Anterior cingulate cortex (tissue), 58 donors: Measurements from ENCODE around the gene SPOCD1.

Source experiments
- DNase-seq, 58 donors: peaks; one replicate each; lab custom pipeline; 2025; lab: John Stamatoyannopoulos, UW

Gene SPOCD1

GRCh38 chr1:31789259-31790065 lies 26.4 kb downstream of the SPOCD1 start:
- DNase-seq: peak; percentile 41 to 97 (median 91)

GRCh38 chr1:31788825-31789256 lies 27.0 kb downstream of the SPOCD1 start:
- DNase-seq: peak in 11 of 58 donors; percentile 58 to 80 (median 74)

DNA sequence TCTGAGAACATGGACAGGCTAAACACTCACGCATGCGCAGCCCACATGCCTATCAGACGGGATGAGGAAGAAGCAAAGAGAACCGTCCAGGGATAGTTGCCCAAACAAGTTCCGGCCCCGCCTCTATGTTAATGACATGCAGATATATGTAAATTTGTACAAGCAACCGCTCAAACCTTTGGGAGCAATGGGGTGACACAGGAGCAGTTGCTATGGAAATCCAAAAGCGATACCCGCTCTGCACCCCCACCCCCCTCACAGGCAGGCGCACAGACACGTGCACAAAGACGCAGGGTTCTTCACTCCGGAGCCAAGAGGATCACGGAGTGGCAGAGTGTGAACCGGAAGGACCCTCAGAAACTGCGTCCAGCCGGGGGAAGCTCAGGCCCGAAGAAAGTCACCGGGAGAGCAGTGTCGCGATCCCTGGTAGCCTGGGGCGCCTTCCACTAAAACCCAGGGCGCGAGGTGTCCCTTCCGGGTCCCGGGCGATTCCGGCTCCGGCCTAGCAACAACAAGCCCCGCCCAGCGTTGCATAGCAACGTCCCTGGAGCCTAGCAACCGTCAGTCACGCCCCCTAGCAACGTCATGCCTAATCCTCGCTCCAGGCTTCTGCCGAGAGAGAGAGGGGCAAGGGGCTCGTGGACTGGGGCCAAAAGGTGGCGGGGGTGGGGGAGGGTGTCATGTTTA lies 27.5 kb downstream of the SPOCD1 start:
- peak; percentile 43 to 96 (median 90) for DNase-seq

- no peak for DNase-seq
Observed at GRCh38 chr1:31787786-31788137, 28.1 kb downstream of the SPOCD1 start.

GRCh38 chr1:31787261-31787660 lies 28.6 kb downstream of the SPOCD1 start:
- DNase-seq: no peak

DNA sequence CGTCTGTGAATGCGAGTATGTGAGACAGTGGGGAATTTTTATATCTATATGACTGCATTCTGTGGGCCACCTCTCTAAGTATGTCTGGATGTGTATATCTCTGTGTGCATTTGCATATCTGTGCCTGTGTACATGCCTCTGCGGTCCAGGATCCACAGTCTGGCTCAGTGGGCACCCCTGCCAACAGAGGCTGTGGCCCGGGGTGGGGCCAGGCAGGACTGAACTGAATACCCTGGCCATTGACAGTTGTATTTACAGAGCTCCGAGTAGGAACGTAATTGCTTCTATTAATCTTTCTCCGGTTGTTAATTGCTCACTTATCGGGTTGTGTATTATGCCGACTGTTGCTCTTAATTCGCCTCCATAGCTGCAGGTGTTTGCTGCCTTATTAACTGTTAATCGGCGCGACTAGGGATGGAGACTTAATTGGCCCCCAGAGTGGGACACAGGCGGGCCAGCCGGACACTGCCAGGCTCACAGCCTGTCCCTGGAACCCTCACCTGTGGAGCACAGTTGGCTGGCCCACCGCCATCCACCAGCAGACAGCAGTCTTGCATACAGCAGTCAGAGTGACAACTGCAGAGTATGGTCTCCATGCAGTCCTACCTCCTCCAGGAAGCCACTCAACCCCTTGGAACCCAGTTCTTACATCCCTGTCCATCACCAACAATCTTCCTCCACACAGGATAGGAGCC lies 29.3 kb downstream of the SPOCD1 start:
- no peak for DNase-seq

DNA sequence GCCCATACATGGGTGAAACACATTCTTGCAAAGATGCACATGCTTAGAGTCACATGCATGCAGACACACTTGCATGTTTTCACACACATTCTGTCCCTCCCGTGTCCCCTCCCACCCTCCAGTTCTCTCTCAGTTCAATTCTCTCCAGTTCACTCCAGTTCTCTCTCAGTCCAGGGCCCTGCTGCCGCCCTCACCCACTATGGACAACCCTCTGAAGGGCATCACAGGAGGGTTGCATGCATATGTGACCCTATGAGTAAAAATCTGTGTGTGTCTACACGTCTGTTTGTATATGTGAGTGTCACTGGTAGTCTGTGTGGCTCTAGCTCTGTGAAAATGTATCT lies 29.9 kb downstream of the SPOCD1 start:
- DNase-seq: no peak

DNA sequence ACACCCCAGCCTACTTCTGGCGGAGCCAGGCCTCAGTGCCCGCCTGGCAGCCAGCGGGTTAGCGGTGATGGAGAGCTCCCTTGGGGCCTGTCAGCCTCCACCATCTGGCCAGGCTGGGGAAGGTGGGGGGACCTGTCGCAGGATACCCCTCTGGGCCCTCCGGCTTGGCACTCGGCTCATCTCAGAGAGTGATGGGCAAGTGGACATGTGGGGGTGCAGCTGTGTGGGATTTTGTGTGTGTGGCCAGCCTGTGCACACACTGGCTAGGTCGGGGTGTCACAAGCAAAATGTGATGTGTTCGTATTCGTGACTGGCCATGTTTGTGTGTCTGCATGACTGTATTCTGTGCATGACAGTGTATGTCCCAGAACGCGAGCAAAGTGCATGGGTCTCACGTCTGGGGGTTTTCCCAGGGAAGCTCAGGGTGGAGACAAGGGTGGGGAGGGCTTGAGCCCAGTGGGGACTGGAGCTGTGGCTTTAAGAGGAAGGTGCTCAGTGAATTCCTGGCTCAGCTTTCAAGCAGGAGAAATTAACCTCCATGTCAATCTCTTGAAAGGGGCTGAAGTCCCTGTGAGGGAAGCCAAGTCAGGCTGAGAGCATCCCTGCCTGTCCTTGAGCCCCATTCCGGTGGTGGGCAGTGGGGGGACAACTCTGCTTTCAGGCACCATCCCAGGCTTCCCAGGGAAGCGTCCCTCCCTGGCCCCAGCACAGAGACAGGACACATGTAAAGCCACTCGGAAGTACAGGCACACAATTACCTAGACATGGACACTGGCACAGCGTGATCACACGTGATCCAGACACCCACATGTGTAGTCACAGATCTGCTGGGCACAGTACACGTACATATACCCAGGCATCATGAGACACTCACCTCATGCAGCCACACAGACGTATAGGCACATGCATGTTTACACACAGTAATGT lies 30.5 kb downstream of the SPOCD1 start:
- DNase-seq: no peak

GRCh38 chr1:31784356-31785019 lies 31.3 kb downstream of the SPOCD1 start:
- DNase-seq: no peak

- no peak for DNase-seq
Observed at GRCh38 chr1:31783846-31784245, 32.0 kb downstream of the SPOCD1 start.

DNA sequence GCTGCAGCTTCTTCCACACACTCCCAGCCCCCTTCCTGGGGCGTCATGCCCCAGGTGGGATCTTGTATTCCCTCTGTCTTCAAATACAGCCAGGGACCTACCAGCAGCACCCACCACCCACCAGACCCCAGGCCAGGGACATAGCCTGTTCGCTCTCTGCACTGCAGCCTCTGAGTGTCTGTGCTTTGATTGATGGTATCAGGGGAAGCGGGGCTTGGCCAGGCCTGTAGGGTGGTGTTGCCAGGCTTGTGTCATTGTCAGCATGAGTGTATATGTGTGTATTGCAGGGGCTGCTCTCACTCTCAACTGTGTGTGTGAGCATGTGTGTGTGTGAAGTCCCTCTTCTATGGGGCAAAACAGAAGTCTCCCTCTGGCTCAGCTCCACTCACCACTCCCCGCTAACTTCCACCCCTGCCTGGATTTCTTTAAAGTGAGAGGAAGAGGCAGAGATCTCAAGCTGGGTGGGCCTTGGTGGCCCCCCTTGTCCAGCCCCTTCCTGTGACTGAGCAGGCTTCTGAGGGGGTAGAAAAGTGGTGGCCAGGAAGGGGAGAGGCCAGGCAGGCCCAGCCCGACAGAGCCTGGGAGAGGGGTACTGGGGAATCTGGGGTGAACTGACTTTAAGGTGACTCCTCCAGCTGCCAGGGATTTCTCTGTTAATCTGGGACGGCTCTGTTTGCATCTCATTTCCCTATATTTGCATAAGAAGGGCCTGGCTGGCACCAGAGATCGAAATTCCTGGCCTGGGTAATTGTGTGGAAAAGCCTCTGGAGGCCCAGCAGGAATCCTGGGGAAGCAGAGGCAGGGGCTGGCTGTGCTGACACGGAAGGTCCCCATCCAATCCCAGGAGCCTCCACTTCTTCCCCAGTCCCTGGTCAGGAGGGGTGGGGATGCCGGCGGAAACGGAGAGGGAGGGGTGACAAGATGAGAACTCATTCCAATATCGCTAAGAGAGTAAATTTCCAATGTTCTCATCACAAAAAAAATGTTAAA lies 33.1 kb downstream of the SPOCD1 start:
- no peak for DNase-seq

DNA sequence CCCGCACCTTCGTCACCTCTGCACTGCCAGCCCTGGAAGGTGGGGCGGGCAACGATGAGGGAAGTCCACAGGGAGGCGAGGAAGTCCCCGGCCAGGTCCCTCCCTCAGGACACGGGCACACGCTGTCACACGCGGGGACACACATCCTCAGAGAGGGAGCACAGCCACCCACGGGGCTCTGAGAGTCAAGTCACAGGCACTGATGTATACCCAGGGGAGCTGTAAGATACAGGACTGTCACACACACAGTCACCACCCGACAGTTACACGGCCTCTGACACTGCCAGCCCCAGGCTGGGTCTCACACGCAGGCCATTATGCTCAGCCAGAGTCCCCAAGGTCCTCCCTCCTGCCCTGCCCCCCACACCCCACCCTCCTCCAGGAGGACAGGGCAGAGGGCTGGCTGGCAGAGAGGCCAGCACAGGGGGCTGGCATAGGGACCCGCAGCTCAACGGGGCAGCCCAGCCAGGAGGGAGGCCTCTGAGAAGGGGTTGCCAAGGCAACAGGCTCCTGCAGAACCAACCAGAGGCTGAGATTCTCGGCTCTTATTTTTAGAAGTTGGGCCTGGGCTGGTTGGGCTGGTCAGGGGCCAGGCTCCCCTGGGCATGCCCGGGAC lies 34.0 kb downstream of the SPOCD1 start:
- peak in 27 of 58 donors; percentile 14 to 62 (median 33) for DNase-seq

DNA sequence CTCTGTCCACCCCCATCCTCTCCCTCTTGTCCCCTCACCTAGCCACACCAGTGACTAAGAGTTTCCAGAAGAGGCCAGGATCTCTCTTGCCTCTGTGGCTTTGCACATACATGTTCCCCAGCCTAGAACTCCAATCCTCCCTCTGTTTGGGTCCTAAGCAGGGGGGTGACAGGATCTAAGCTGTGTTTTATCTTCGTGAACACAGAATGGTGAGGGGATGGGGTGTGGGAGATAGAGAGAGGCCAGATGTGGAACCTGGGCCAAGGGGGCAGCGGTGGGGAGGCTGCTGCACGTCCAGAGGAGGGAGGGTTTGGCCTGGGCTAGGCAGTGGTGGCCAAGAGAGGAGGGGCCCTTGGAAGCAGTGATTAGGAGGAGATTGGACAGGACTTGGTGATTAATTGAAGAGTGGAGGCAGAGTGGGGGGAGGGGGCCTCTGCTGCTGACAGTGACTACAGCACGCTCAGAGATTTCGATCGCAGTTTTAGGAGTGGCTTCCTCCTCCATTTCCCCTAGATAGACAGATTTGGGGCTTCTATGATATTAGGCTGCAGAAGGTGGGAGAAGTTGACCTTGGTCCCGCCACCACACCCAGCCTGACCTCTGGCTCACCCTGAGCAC lies 34.6 kb downstream of the SPOCD1 start:
- DNase-seq: no peak

GRCh38 chr1:31780632-31781031 lies 35.2 kb downstream of the SPOCD1 start:
- DNase-seq: no peak

DNA sequence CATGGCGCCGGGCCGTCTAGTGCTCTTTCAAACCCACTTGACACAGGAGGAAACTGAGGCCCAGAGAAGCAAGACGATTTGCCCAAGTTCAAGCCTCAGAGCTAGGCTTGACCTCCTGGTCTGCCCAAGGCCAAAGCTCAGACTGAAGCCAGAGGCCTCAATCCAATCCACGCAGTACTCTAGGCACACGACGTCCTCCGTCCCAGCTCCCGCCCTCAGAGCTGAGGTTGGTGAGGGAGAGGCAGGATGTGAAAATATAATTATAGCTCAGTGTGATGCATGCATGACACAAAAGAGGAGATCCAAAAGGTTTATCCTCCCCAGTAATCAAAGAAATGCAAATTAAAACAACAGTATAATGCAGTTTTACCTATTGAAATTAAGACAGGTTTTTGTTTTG lies 36.1 kb downstream of the SPOCD1 start:
- no peak for DNase-seq

DNA sequence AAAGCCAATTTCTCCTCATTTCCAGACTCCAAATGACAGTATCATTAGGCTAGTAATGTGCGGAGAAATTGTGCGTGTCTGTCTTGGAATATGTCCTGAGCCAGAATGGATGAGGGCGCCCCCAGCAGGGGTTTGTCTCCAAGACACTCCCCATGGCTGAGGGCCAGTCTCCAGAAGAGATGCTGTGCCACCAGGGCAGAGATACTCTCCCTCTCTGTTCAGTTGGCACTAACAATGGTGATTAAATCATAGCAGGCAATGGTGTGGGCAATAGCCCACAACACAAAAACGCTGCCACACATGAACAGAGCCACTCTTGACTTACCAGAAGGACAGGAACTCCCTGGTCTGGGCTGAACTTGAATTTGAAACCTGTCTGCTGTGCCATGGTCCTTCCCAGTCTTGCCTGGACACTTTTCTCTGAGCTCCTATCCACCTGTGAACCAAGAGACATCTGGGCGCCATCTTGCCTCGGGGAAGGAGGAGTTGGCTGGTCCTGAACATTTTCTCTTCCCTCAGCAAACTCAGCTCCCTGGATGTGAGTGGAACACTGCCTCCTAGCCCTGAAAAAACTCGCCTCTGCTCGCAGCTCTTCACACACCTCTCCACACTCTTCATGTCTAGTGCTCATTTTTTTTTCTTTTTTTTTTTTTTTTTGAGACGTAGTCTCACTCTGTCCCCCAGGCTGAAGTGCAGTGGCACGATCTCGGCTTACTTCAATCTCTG lies 36.9 kb downstream of the SPOCD1 start:
- DNase-seq: no peak

DNA sequence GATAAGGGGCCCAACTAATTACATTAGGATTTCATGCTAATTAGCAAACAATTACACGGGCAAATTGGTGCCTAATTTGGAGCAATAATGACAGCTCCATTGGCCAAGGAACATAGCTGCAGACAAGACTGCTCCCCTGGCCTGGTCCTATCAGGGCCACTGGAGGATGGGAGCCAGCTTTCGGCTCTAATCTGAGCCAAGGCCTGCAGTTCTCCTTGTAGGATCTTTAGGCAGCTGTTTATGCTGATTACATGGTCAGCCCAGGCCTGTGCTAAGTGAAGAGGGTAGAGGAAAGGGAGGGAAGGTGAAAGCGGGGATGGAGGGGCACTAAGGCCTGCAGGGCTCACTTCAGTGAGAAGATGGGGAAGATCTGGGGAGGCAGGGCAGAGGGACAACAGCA lies 39.3 kb downstream of the SPOCD1 start:
- DNase-seq: no peak
